ENCODE data around the gene MACC1.

- TF ChIP-seq, protein P1, sequence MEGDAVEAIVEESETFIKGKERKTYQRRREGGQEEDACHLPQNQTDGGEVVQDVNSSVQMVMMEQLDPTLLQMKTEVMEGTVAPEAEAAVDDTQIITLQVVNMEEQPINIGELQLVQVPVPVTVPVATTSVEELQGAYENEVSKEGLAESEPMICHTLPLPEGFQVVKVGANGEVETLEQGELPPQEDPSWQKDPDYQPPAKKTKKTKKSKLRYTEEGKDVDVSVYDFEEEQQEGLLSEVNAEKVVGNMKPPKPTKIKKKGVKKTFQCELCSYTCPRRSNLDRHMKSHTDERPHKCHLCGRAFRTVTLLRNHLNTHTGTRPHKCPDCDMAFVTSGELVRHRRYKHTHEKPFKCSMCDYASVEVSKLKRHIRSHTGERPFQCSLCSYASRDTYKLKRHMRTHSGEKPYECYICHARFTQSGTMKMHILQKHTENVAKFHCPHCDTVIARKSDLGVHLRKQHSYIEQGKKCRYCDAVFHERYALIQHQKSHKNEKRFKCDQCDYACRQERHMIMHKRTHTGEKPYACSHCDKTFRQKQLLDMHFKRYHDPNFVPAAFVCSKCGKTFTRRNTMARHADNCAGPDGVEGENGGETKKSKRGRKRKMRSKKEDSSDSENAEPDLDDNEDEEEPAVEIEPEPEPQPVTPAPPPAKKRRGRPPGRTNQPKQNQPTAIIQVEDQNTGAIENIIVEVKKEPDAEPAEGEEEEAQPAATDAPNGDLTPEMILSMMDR (IDR thresholded peaks at IDR 0.05): no peak
- TF ChIP-seq POLR2A (IDR thresholded peaks at IDR 0.05): no peak
These were observed 18.9 kb upstream of the MACC1 start for GRCh38 chr7:20236043-20236442.
